ENCODE data around the gene KCNQ5.

The KCNQ5 gene

GRCh38 chr6:73054958-73055357 is 433.1 kb downstream of the KCNQ5 start:
- in situ Hi-C loops (cut with MboI; ENCODE audit: low sequenced_read_pairs), result no loop called here
- no peaks in the 10 kb centered on the region for H3K27me3 ChIP-seq (ENCODE audit: low read depth)
- no peaks in the 10 kb centered on the region for H3K4me1 ChIP-seq
- H3K4me3 ChIP-seq, result no peak overlapping the region
- H3K9me3 ChIP-seq, result no peaks in the 10 kb centered on the region
- H3K36me3 ChIP-seq (replicated peaks), result no peaks in the 10 kb centered on the region
- DNase-seq (ENCODE audit: low spot score in 2 of 2), result no peak

GRCh38 chr6:73058736-73059135 is 436.9 kb downstream of the KCNQ5 start:
- in situ Hi-C loops (cut with MboI; ENCODE audit: low sequenced_read_pairs), result no loop called here
- no peak for DNase-seq (ENCODE audit: low spot score in 2 of 2)
- H3K4me1 ChIP-seq, result no peaks in the 10 kb centered on the region
- H3K27me3 ChIP-seq (ENCODE audit: low read depth), result no peaks in the 10 kb centered on the region
- H3K4me3 ChIP-seq, result no peak overlapping the region
- no peaks in the 10 kb centered on the region for H3K36me3 ChIP-seq (replicated peaks)
- H3K9me3 ChIP-seq, result no peaks in the 10 kb centered on the region

GRCh38 chr6:73062130-73062529 is 440.3 kb downstream of the KCNQ5 start:
- in situ Hi-C loops (cut with MboI; ENCODE audit: low sequenced_read_pairs), result no loop called here

GRCh38 chr6:73062837-73063236 is 441.0 kb downstream of the KCNQ5 start:
- no peaks in the 10 kb centered on the region for H3K4me1 ChIP-seq
- no peak overlapping the region for H3K4me3 ChIP-seq
- DNase-seq (ENCODE audit: low spot score in 2 of 2), result no peak
- H3K27me3 ChIP-seq (ENCODE audit: low read depth), result no peaks in the 10 kb centered on the region
- H3K36me3 ChIP-seq (replicated peaks), result no peaks in the 10 kb centered on the region
- H3K9me3 ChIP-seq, result no peaks in the 10 kb centered on the region
- in situ Hi-C loops (cut with MboI; ENCODE audit: low sequenced_read_pairs), result no loop called here

More at GRCh38 chr6:73062130-73062529, 440.3 kb downstream of the KCNQ5 start:
- Histone ChIP-seq H3K4me1 (no peaks in the 10 kb centered on the region), H3K9me3 (no peaks in the 10 kb centered on the region), H3K36me3 (replicated peaks) (no peaks in the 10 kb centered on the region), H3K27me3 (ENCODE audit: low read depth) (no peaks in the 10 kb centered on the region), H3K4me3 (no peak overlapping the region)
- no peak for DNase-seq (ENCODE audit: low spot score in 2 of 2)

- Histone ChIP-seq H3K9me3 (no peaks in the 10 kb centered on the region), H3K4me1 (no peaks in the 10 kb centered on the region), H3K36me3 (replicated peaks) (no peaks in the 10 kb centered on the region), H3K27me3 (ENCODE audit: low read depth) (no peaks in the 10 kb centered on the region), H3K4me3 (no peak overlapping the region)
- no peak for DNase-seq (ENCODE audit: low spot score in 2 of 2)
- in situ Hi-C loops (cut with MboI; ENCODE audit: low sequenced_read_pairs), result no loop called here
Observed at GRCh38 chr6:73064266-73064665, 442.4 kb downstream of the KCNQ5 start.

- no peak overlapping the region for H3K4me3 ChIP-seq
- no peak for DNase-seq (ENCODE audit: low spot score in 2 of 2)
- no peaks in the 10 kb centered on the region for H3K27me3 ChIP-seq (ENCODE audit: low read depth)
- H3K36me3 ChIP-seq (replicated peaks), result no peaks in the 10 kb centered on the region
- no peaks in the 10 kb centered on the region for H3K9me3 ChIP-seq
- in situ Hi-C loops (cut with MboI; ENCODE audit: low sequenced_read_pairs), result no loop called here
- H3K4me1 ChIP-seq, result no peaks in the 10 kb centered on the region
Observed at GRCh38 chr6:73073238-73073637, 451.4 kb downstream of the KCNQ5 start.

- Histone ChIP-seq H3K36me3 (replicated peaks) (no peaks in the 10 kb centered on the region), H3K27me3 (ENCODE audit: low read depth) (no peaks in the 10 kb centered on the region), H3K4me3 (no peak overlapping the region), H3K9me3 (no peaks in the 10 kb centered on the region), H3K4me1 (no peaks in the 10 kb centered on the region)
- DNase-seq (ENCODE audit: low spot score in 2 of 2), result no peak
- in situ Hi-C loops (cut with MboI; ENCODE audit: low sequenced_read_pairs), result no loop called here
Observed at GRCh38 chr6:73074175-73074574, 452.3 kb downstream of the KCNQ5 start.

- Histone ChIP-seq H3K36me3 (replicated peaks) (no peaks in the 10 kb centered on the region), H3K4me1 (no peaks in the 10 kb centered on the region), H3K27me3 (ENCODE audit: low read depth) (no peaks in the 10 kb centered on the region; the same call in 1 of the 2 replicates), H3K9me3 (no peaks in the 10 kb centered on the region), H3K4me3 (no peak overlapping the region)
- in situ Hi-C loops (cut with MboI; ENCODE audit: low sequenced_read_pairs), result no loop called here
- DNase-seq (ENCODE audit: low spot score in 2 of 2), result no peak
Observed at GRCh38 chr6:73076211-73076954, 454.5 kb downstream of the KCNQ5 start.

- Histone ChIP-seq H3K4me3 (no peak overlapping the region), H3K27me3 (ENCODE audit: low read depth) (no peaks in the 10 kb centered on the region; the same call in 1 of the 2 replicates), H3K36me3 (replicated peaks) (no peaks in the 10 kb centered on the region), H3K9me3 (no peaks in the 10 kb centered on the region), H3K4me1 (no peaks in the 10 kb centered on the region)
- in situ Hi-C loops (cut with MboI; ENCODE audit: low sequenced_read_pairs), result no loop called here
- no peak for DNase-seq (ENCODE audit: low spot score in 2 of 2)
Observed at GRCh38 chr6:73078333-73078862, 456.5 kb downstream of the KCNQ5 start.

GRCh38 chr6:73078908-73079610 is 457.2 kb downstream of the KCNQ5 start:
- Histone ChIP-seq H3K4me1 (no peaks in the 10 kb centered on the region), H3K27me3 (ENCODE audit: low read depth) (no peaks in the 10 kb centered on the region; the same call in 1 of the 2 replicates), H3K4me3 (no peak overlapping the region), H3K36me3 (replicated peaks) (no peaks in the 10 kb centered on the region), H3K9me3 (no peaks in the 10 kb centered on the region)
- in situ Hi-C loops (cut with MboI; ENCODE audit: low sequenced_read_pairs), result no loop called here
- no peak for DNase-seq (ENCODE audit: low spot score in 2 of 2)

- Histone ChIP-seq H3K4me3 (no peak overlapping the region), H3K27me3 (ENCODE audit: low read depth) (no peaks in the 10 kb centered on the region; the same call in 1 of the 2 replicates), H3K4me1 (no peaks in the 10 kb centered on the region), H3K9me3 (no peaks in the 10 kb centered on the region), H3K36me3 (replicated peaks) (no peaks in the 10 kb centered on the region)
- in situ Hi-C loops (cut with MboI; ENCODE audit: low sequenced_read_pairs), result no loop called here
- no peak for DNase-seq (ENCODE audit: low spot score in 2 of 2)
Observed at GRCh38 chr6:73079611-73079955, 457.7 kb downstream of the KCNQ5 start.

GRCh38 chr6:73079978-73080377 is 458.1 kb downstream of the KCNQ5 start:
- in situ Hi-C loops (cut with MboI; ENCODE audit: low sequenced_read_pairs), result no loop called here
- Histone ChIP-seq H3K36me3 (replicated peaks) (no peaks in the 10 kb centered on the region), H3K4me3 (no peak overlapping the region), H3K9me3 (no peaks in the 10 kb centered on the region), H3K27me3 (ENCODE audit: low read depth) (no peaks in the 10 kb centered on the region; the same call in 1 of the 2 replicates), H3K4me1 (no peaks in the 10 kb centered on the region)
- no peak for DNase-seq (ENCODE audit: low spot score in 2 of 2)

GRCh38 chr6:73081955-73082354 is 460.1 kb downstream of the KCNQ5 start:
- H3K9me3 ChIP-seq, result no peaks in the 10 kb centered on the region
- H3K36me3 ChIP-seq (replicated peaks), result no peaks in the 10 kb centered on the region
- no peak for DNase-seq (ENCODE audit: low spot score in 2 of 2)
- in situ Hi-C loops (cut with MboI; ENCODE audit: low sequenced_read_pairs), result no loop called here
- no peaks in the 10 kb centered on the region for H3K4me1 ChIP-seq
- no peaks in the 10 kb centered on the region; the same call in 1 of the 2 replicates for H3K27me3 ChIP-seq (ENCODE audit: low read depth)
- no peak overlapping the region for H3K4me3 ChIP-seq

GRCh38 chr6:73083886-73084285 is 462.0 kb downstream of the KCNQ5 start:
- in situ Hi-C loops (cut with MboI; ENCODE audit: low sequenced_read_pairs), result no loop called here
- H3K36me3 ChIP-seq (replicated peaks), result no peaks in the 10 kb centered on the region
- no peaks in the 10 kb centered on the region for H3K4me1 ChIP-seq
- DNase-seq (ENCODE audit: low spot score in 2 of 2), result no peak
- H3K4me3 ChIP-seq, result no peak overlapping the region
- H3K27me3 ChIP-seq (ENCODE audit: low read depth), result no peaks in the 10 kb centered on the region; the same call in 1 of the 2 replicates
- no peaks in the 10 kb centered on the region for H3K9me3 ChIP-seq
